ENCODE results near the gene UGT1A6. TPM values are rescaled to one million over a fixed set of nuclear protein-coding genes. Genes with fewer than 3 reads are reported as not detected.

Gene UGT1A6
- total and polyA plus RNA-seq, 2 donors (not counting 3 experiments of a cell fraction or from before 2014, with no cell fraction given): not detected

- POLR2A ChIA-PET: no interaction called here
Measured at GRCh38 chr2:233758849-233759248, 66.2 kb downstream of the UGT1A6 start.

More at GRCh38 chr2:233758849-233759248, 66.2 kb downstream of the UGT1A6 start:
- H3K4me1 ChIP-seq (ENCODE audit: control insufficient read depth, extremely low read depth, insufficient read depth, low read length): no peaks in the 10 kb centered on the region
- TF ChIP-seq FOS (IDR thresholded peaks at IDR 0.05; ENCODE audit: borderline replicate concordance, insufficient read depth, low read length) (no peak), GATA2 (IDR thresholded peaks at IDR 0.05; ENCODE audit: insufficient read depth, insufficient read length, low read depth, low read length) (no peak), MAX (IDR thresholded peaks at IDR 0.05; ENCODE audit: insufficient read depth, insufficient read length) (no peak), POLR2AphosphoS5 (IDR thresholded peaks at IDR 0.05; ENCODE audit: insufficient read depth, low read depth, low read length) (no peak), JUN (IDR thresholded peaks at IDR 0.05; ENCODE audit: borderline replicate concordance, insufficient read depth, insufficient read length, low read depth) (no peak), EZH2 (IDR thresholded peaks at IDR 0.05; ENCODE audit: borderline replicate concordance, low read depth, low read length, severe bottlenecking) (no peak), CTCF (IDR thresholded peaks at IDR 0.05; ENCODE audit: extremely low read depth in 1 of 2, insufficient read depth in 1 of 2, low read depth in 1 of 2, low read length in 2 of 2) (no peak), POLR2A (IDR thresholded peaks at IDR 0.05; ENCODE audit: low read depth, low read length) (no peak), MYC (IDR thresholded peaks at IDR 0.05; ENCODE audit: low read depth, low read length) (no peak)
- no TSS peak for BruUV-seq (replicated peaks)
- H3K36me3 ChIP-seq (ENCODE audit: control insufficient read depth in 2 of 2, extremely low read depth in 1 of 2, insufficient read depth in 2 of 2, low read length in 2 of 2): no peaks in the 10 kb centered on the region
- no peak overlapping the region for H3K4me3 ChIP-seq (replicated peaks in 1 of 3; ENCODE audit: insufficient read depth in 1 of 3, low read depth in 1 of 3, low read length in 3 of 3)
- dilution Hi-C loops (cut with MboI; ENCODE audit: extremely low pct_ligation_motif_present, low sequenced_read_pairs): no loop called here
- H3K9me3 ChIP-seq (replicated peaks; ENCODE audit: control insufficient read depth, insufficient read depth, low read length): no peaks in the 10 kb centered on the region
- H4K20me1 ChIP-seq (replicated peaks; ENCODE audit: control insufficient read depth, extremely low read depth, insufficient read depth, low read length): no peaks in the 10 kb centered on the region
- H3K9ac ChIP-seq (replicated peaks; ENCODE audit: extremely low read depth, insufficient read depth, low read length): no peak overlapping the region
- peaks cover 1 to 6% of the 10 kb centered on the region in 2 experiments for H3K27me3 ChIP-seq (ENCODE audit: control insufficient read depth in 2 of 2, insufficient read depth in 2 of 2, low read length in 2 of 2)
- no peaks in the 10 kb centered on the region for H3K79me2 ChIP-seq (ENCODE audit: control insufficient read depth, insufficient read depth, low read length)
- H3K4me2 ChIP-seq (ENCODE audit: insufficient read depth, low read length): no peak overlapping the region
- no peak overlapping the region for H2AFZ ChIP-seq (ENCODE audit: low read depth, low read length)
- H3K9me1 ChIP-seq (replicated peaks; ENCODE audit: control insufficient read depth, extremely low read depth, insufficient read depth, low read length): no peaks in the 10 kb centered on the region
- intact Hi-C loops (cut with micrococcal nuclease): no loop called here
- H3K27ac ChIP-seq (ENCODE audit: insufficient read depth, low read depth, low read length): no peak overlapping the region
- FAIRE-seq (no peak), DNase-seq (ENCODE audit: low read depth, low spot score) (no peak)
- CTCF ChIA-PET: no interaction called here
